Cardiac septum (tissue), 1 donor: ENCODE data around the gene ZNF391. TPM values are rescaled to one million over a fixed set of nuclear protein-coding genes. Genes with fewer than 3 reads are reported as not detected.
"Not testable (repeated sequence)": the region's sequence is repeated elsewhere in the genome, so short reads cannot be mapped to it uniquely, and the experiment has no call there.

ENCODE experiments used
- DNase-seq: peaks from one replicate; pipeline ENCODE4 v3.0.0-alpha.2; 2020; ENCODE audit warnings: low spot score
- intact Hi-C: fragments of 100-400 bp; cut with DNase I; formaldehyde crosslinking; loops from one replicate; pipeline ENCODE4 v1.14.0; 2022
- long read RNA-seq: library from polyadenylated mRNA; unstranded; transcript quantifications from one replicate; pipeline ENCODE4 v2.0.0, GENCODE V29; 2021
- total RNA-seq: library from RNA; stranded (reverse); fragmentation: NEBNext Ultra II Directional; extraction: Animal tissue kit (Norgen Biotek cat#: 25700); gene quantifications from one replicate; pipeline ENCODE4 v1.2.1, GENCODE V29; 2021
- donor health status: DM: no; HTN: no; CAD: no.

ZNF391 gene
- 0.62 TPM for total RNA-seq
- long read RNA-seq: 0 reads

DNA sequence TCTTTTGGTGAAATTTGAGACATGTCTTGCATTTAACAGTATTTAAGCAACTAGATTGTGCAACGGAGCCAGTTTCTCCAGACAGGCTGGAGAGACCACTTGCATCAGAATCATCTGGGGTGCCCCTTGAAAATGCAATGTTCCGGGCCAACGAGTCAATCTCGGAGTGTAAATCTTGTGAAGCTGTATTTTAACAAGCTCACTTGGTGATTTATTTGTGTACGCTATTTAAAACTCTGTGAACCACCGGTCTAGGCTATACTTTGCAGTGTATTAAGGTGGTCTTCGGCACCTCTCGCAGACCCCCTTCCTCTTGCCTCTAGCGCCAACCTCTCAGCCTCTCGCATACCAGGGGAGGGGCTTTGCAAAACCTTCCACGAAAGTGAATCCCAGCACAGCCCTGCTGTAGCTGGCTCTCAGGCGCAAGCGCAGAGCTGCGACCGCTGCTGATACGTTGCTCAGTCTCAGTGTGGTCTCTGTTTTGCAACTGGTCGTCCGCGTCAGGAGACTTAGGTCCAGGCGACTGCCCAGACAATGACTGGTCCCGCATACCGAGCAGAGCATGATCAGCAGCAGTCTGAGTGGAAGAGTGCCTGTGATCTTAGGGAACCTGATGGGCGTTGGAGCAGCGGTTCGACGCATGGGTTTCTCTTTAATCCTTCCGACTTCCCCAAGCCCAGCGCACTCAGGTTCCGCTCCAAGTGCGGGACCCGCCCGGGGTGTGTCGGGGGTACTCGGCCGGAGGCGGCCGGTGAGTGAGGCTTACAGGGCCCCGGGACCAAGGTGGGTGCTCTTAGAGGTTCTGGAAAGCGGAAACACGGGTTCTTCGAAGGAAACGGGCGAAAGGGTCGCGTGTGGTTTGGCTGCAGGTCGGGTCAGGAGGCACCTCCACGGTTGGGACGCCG lies at the start of gene ZNF391:
Gene ZNF391 (plus strand): TSS at position 467 of the 905 bp plus-strand sequence. CDS start 11,612 bp downstream, outside the sequence.
- intact Hi-C loops: loop anchor here (10.0 kb wide), 2 partner anchors 86 to 946 kb away; partner anchors contain the start of genes ZNF184 and ZSCAN31
- DNase-seq: peak; percentile 89

DNA sequence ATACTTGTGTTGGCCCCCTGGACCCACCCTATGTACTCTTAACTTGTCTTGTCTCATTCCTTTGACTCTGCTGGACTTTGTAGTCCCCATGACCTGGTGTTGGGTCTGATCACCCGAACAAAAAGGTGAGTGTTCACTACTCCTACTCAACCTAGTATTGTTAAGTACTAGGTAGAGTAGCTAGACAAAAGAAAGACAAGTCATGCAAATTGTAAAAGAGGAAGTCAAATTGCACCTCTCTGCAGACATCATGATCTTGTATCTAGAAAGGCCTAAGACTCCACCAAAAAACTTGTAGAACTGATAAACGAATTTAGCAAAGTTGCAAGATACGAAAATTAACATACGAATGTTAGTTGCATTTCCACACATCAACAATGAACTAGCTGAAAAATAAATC lies 35.7 kb upstream of the ZNF391 start:
- intact Hi-C loops: no loop called here
- DNase-seq: no peak

DNA sequence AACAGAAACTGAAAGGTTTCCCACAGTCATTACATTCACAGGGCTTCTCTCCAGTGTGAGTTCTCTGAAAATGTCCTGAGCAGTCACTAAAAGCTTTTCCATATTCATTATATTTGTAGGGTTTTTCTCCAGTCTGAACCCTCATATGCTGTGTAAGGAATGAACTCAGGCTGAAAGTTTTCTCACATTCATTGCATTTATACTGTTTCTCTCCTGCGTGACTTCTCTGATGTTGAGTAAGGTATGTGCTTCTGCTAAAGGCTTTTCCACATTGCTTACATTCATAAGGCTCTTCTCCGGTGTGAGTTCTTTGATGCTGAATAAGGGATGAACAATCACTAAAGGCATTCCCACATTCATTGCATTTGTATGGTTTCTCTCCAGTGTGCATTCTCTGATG lies 29.8 kb upstream of the ZNF391 start:
- intact Hi-C loops: no loop called here
- DNase-seq: no peak

- DNase-seq: no peak
- intact Hi-C loops: no loop called here
Observed at GRCh38 chr6:27359231-27359630, 29.3 kb upstream of the ZNF391 start.

DNA sequence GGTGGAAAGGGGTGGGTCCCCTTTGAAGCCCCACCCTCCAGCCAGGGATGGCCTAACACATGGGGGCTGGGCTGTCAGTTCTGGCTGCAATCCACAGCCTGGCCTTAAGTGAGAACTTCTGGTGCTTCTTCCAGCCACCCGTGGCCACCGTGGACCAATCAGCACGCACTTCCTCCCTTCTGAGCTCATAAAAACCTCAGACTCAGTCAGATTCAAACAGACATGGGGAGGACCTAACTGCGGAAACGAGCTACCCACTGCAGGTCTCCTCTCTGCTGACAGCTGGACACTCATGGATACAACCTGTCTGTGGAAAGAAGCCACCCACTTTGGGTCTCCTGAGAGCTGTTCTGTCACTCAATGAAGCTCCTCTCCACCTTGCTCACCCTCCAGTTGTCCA lies 20.4 kb upstream of the ZNF391 start:
- intact Hi-C loops: no loop called here
- DNase-seq: no peak

DNA sequence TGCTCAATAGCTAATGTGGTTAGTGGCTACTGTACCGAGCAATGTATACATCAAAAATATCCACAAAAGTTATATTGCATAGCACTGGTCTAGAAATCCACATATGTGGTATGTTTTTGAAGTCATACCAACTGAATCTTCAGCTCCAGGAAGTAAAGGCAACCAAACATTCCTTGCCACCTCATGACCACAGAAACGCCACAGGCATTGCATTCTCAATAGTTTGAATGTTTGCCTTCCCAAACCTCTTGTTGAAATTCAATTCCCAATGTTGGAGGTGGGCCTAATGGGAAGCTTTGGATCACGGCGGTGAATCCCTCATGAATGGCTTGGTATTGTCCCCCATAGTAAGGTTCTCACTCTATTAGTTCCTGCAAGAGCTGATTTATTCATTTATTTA lies 18.2 kb upstream of the ZNF391 start:
- no peak for DNase-seq
- intact Hi-C loops: no loop called here

GRCh38 chr6:27374824-27375612 lies 13.5 kb upstream of the ZNF391 start:
- intact Hi-C loops: no loop called here
- peak; percentile 87 for DNase-seq

- no peak for DNase-seq
- intact Hi-C loops: no loop called here
Observed at GRCh38 chr6:27375613-27376079, 12.9 kb upstream of the ZNF391 start.

DNA sequence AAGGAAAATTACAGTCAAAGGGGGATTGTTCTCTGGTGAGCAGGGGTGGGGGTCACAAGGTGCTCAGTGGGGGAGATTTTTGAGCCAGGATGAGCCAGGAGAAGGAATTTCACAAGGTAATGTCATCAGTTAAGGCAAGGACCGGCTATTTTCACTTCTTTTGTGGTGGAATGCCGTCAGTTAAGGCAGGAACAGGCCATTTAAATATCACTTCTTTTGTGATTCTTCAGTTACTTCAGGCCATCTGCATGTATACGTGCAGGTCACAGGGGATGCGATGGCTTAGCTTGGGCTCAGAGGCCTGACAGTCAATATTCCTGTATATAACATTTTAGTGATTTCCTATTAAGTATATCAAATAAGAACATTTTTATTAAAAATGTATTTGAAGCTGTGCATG lies 10.2 kb upstream of the ZNF391 start:
- intact Hi-C loops, DNase-seq: not testable (repeated sequence)

DNA sequence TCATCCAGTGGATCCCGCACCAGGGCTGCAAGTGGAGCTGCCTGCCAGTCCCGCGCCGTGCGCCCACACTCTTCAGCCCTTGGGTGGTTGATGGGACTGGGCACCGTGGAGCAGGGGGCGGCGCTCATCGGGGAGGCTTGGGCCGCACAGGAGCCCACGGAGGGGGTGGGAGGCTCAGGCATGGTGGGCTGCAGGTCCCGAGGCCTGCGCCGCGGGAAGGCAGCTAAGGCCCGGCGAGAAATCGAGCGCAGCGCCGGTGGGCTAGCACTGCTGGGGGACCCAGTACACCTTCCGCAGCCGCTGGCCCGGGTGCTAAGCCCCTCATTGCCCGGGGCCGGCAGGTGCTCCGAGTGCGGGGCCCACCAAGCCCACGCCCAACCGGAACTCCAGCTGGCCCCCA lies 7.6 kb upstream of the ZNF391 start:
- DNase-seq: not testable (repeated sequence)
- intact Hi-C loops: loop anchor here (10.0 kb wide), 2 partner anchors 94 to 954 kb away; partner anchors contain the start of genes ZNF184 and ZSCAN31

GRCh38 chr6:27383011-27383410 lies 5.5 kb upstream of the ZNF391 start:
- DNase-seq: no peak
- intact Hi-C loops: loop anchor here (10.0 kb wide), 2 partner anchors 92 to 952 kb away; partner anchors contain the start of genes ZNF184 and ZSCAN31

GRCh38 chr6:27383481-27383880 lies 5.1 kb upstream of the ZNF391 start:
- no peak for DNase-seq
- intact Hi-C loops: loop anchor here (10.0 kb wide), 2 partner anchors 91 to 951 kb away; partner anchors contain the start of genes ZNF184 and ZSCAN31

GRCh38 chr6:27392623-27393022 lies 4.1 kb downstream of the ZNF391 start:
- DNase-seq: no peak
- intact Hi-C loops: no loop called here

DNA sequence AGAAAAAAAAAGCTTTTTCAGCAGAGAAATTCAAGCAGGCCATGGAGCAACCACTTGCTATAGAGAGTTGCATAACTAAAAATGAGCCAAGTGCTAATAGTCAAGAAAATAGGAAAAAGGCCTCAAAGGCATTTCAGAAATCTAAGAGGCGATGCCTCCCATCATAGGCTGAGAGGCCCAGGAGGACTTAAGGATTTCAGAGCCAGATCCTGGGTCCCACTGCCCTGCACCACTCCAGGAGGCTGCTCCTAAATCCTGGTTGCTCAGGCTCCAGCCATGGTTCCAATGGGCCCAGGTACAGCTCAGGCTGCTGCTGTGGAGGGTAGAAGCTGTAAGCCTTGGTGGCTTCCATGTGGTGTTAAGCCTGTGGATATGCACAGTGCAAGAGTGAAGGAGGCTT lies 5.5 kb downstream of the ZNF391 start:
- DNase-seq: no peak
- intact Hi-C loops: no loop called here

- intact Hi-C loops: no loop called here
- no peak for DNase-seq
Observed at GRCh38 chr6:27400877-27401642, 12.5 kb downstream of the ZNF391 start.

DNA sequence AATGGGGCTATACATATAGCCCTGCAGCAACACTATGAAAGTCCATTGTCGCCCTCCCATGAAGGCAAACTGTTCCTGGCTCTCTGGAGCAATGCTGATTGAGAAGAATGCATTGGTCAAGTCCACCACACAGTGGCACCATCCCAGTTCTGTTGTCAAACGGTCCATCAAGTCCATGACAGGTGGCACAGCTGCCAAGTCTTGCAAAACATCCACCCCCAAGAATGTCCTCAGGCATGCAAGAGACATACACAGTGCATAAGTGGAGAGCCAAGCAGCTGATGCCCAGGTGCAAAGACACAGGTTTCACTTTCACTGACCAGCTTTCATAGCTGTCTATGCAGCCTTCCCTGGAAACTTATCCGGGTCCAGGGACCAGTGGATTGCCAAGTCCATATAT lies 17.5 kb downstream of the ZNF391 start:
- DNase-seq: no peak
- intact Hi-C loops: no loop called here

GRCh38 chr6:27407153-27407814 lies 18.7 kb downstream of the ZNF391 start:
- no peak for DNase-seq
- intact Hi-C loops: no loop called here

- intact Hi-C loops: no loop called here
- no peak for DNase-seq
Observed at GRCh38 chr6:27414300-27414699, 25.7 kb downstream of the ZNF391 start.

- intact Hi-C loops: no loop called here
- no peak for DNase-seq
Observed at GRCh38 chr6:27414996-27415395, 26.4 kb downstream of the ZNF391 start.
